GM23248 (cell line): ENCODE data around the gene CACNA1C. TPM values are rescaled to one million over a fixed set of nuclear protein-coding genes. Genes with fewer than 3 reads are reported as not detected.

ENCODE experiments used
- DNase-seq: peaks from one replicate; pipeline ENCODE4 v3.0.0-alpha.2; 2015
- H2AFZ ChIP-seq: fragments of 200-600 bp; sonication (generic); 2 replicates; pipeline ENCODE4 v1.6.1; 2016; ENCODE audit warnings: antibody characterized with exemption
- H3F3A ChIP-seq: fragments of 200-600 bp; sonication (generic); 2 replicates; pipeline ENCODE4 v1.6.1; 2016; ENCODE audit warnings: mild to moderate bottlenecking, antibody characterized with exemption, mixed run types; ENCODE audit not compliant: insufficient read depth
- H3K27ac ChIP-seq: fragments of 200-600 bp; sonication (generic); 2 replicates; pipeline ENCODE4 v1.5.1; 2016; ENCODE audit warnings: mild to moderate bottlenecking
- H3K27me3 ChIP-seq: fragments of 200-600 bp; sonication (generic); replicated peaks from 2 replicates; pipeline ENCODE4 v1.6.1; 2016; ENCODE audit warnings: mild to moderate bottlenecking; ENCODE audit not compliant: insufficient read depth
- H3K36me3 ChIP-seq: fragments of 200-600 bp; sonication (generic); 2 replicates; pipeline ENCODE4 v1.6.1; 2016; ENCODE audit warnings: low read depth, mild to moderate bottlenecking
- H3K4me1 ChIP-seq: fragments of 200-600 bp; sonication (generic); 2 replicates; pipeline ENCODE4 v1.6.1; 2016; ENCODE audit warnings: mild to moderate bottlenecking; ENCODE audit not compliant: insufficient read depth
- H3K4me2 ChIP-seq: fragments of 200-600 bp; sonication (generic); one replicate; pipeline ENCODE4 v1.6.1; 2016; ENCODE audit warnings: mild to moderate bottlenecking; ENCODE audit not compliant: unreplicated experiment
- H3K4me3 ChIP-seq: fragments of 200-600 bp; sonication (generic); 2 replicates; pipeline ENCODE4 v1.5.1; 2016; ENCODE audit warnings: mild to moderate bottlenecking
- H3K79me2 ChIP-seq: fragments of 200-600 bp; sonication (generic); 2 replicates; pipeline ENCODE4 v1.6.1; 2016; ENCODE audit warnings: mild to moderate bottlenecking; ENCODE audit not compliant: insufficient read depth
- H3K9ac ChIP-seq: fragments of 200-600 bp; sonication (generic); 2 replicates; pipeline ENCODE4 v1.6.1; 2016; ENCODE audit warnings: mild to moderate bottlenecking
- H3K9me2 ChIP-seq: fragments of 200-600 bp; sonication (generic); 2 replicates; pipeline ENCODE4 v1.6.1; 2016; ENCODE audit warnings: mixed run types, mild to moderate bottlenecking, moderate library complexity; ENCODE audit not compliant: insufficient read depth
- H3K9me3 ChIP-seq: fragments of 200-600 bp; sonication (generic); one replicate; pipeline ENCODE4 v1.6.1; 2017; ENCODE audit warnings: low read depth
- H4K20me1 ChIP-seq: fragments of 200-600 bp; sonication (generic); 2 replicates; pipeline ENCODE4 v1.6.0; 2016; ENCODE audit not compliant: insufficient read depth
- EZH2 ChIP-seq: fragments of 200-600 bp; sonication (generic); IDR thresholded peaks from 2 replicates; pipeline ENCODE4 v1.6.1; 2018; ENCODE audit warnings: antibody characterized with exemption, mild to moderate bottlenecking; ENCODE audit not compliant: insufficient read depth, poor library complexity, severe bottlenecking
- EZH2phosphoT487 ChIP-seq: fragments of 200-600 bp; sonication (generic); IDR thresholded peaks from 2 replicates; pipeline ENCODE4 v1.6.1; 2018; ENCODE audit warnings: antibody characterized with exemption, moderate library complexity, mild to moderate bottlenecking, low read depth; ENCODE audit not compliant: insufficient read depth
- WGBS, 2 experiments: methylation state at CpG; one replicate each; pipeline ENCODE4 v1.1.6; 2015 to 2017; ENCODE audit warnings: low lambda C conversion rate in 2 of 2, low coverage in 1 of 2; ENCODE audit errors: missing lambda C conversion rate in 2 of 2; 5-methylcytosine and 5-hydroxymethylcytosine counted together
- in situ Hi-C: fragments of 300-500 bp; cut with MboI; formaldehyde crosslinking; loops from 2 replicates; pipeline ENCODE4 v1.15.0; 2020
- polyA plus RNA-seq: library from polyadenylated mRNA; unstranded; fragments of >200 nt; fragmentation: Nextera tagmentation; extraction: Ambion mirVana; gene quantifications from 2 replicates; pipeline ENCODE4 v1.2.1, GENCODE V29; 2016
- total RNA-seq: library from RNA; depleted of rRNA; stranded (reverse); fragments of >200 nt; shearing (Covaris generic); gene quantifications from 2 replicates; pipeline ENCODE4 v1.2.3, GENCODE V29; 2014

The CACNA1C gene
- total and polyA plus RNA-seq, 2 experiments from 2014 or later: 4.9 to 11.5 TPM

- Histone ChIP-seq H3K9me3 (no peaks in the 10 kb centered on the region), H3K9ac (peak overlapping the region; percentile 81), H2AFZ (peak overlapping the region; percentile 61), H3K36me3 (peaks cover 7% of the 10 kb centered on the region; the same call in 1 of the 2 replicates), H3K4me1 (peaks cover 23% of the 10 kb centered on the region), H4K20me1 (no peaks in the 10 kb centered on the region; the same call in 1 of the 2 replicates), H3K9me2 (no peaks in the 10 kb centered on the region), H3K4me3 (peak overlapping the region; percentile 86), H3K27ac (peak overlapping the region; percentile 32; the same call in 1 of the 2 replicates), H3F3A (peaks cover 27% of the 10 kb centered on the region), H3K27me3 (no peaks in the 10 kb centered on the region), H3K4me2 (peak overlapping the region; percentile 94), H3K79me2 (peaks cover 59% of the 10 kb centered on the region)
- peak; percentile 63 for DNase-seq
- WGBS, 2 experiments: 5 to 9% methylated on average over 26 to 30 of the region's 40 CpGs
- in situ Hi-C loops: loop anchor here (10.0 to 25.0 kb wide), 2 partner anchors 230 to 533 kb away; no protein-coding TSS in a partner anchor
- TF ChIP-seq EZH2 (no peak), EZH2phosphoT487 (no peak)
Measured at GRCh38 chr12:2054091-2055018, 1.6 kb downstream of the CACNA1C start.

GRCh38 chr12:2057041-2057794 lies 4.4 kb downstream of the CACNA1C start:
- Histone ChIP-seq H3K9ac (no peak overlapping the region), H3F3A (0 out of 2 replicates have a peak, but pooled peaks cover 12% of the 10 kb centered on the region), H3K79me2 (peaks cover 87% of the 10 kb centered on the region), H3K4me1 (peaks cover 12% of the 10 kb centered on the region), H3K4me2 (no peak overlapping the region), H3K4me3 (no peak overlapping the region), H3K36me3 (peaks cover 7% of the 10 kb centered on the region; the same call in 1 of the 2 replicates), H3K27ac (no peak overlapping the region), H4K20me1 (no peaks in the 10 kb centered on the region; the same call in 1 of the 2 replicates), H2AFZ (no peak overlapping the region), H3K9me2 (no peaks in the 10 kb centered on the region), H3K9me3 (no peaks in the 10 kb centered on the region), H3K27me3 (no peaks in the 10 kb centered on the region)
- WGBS, 2 experiments: 79 to 83% methylated on average over 20 to 21 of the region's 21 CpGs
- TF ChIP-seq EZH2 (no peak), EZH2phosphoT487 (no peak)
- in situ Hi-C loops: loop anchor here (10.0 to 25.0 kb wide), 2 partner anchors 228 to 530 kb away; no protein-coding TSS in a partner anchor
- DNase-seq: peak; percentile 64

GRCh38 chr12:2057795-2058408 lies 5.1 kb downstream of the CACNA1C start:
- Histone ChIP-seq H3K36me3 (peaks cover 7% of the 10 kb centered on the region; the same call in 1 of the 2 replicates), H3K9me3 (no peaks in the 10 kb centered on the region), H3K4me3 (no peak overlapping the region), H3K9me2 (no peaks in the 10 kb centered on the region), H3K9ac (no peak overlapping the region), H3K4me2 (no peak overlapping the region), H3K4me1 (peaks cover 12% of the 10 kb centered on the region), H2AFZ (no peak overlapping the region), H3K27me3 (no peaks in the 10 kb centered on the region), H3F3A (0 out of 2 replicates have a peak, but pooled peaks cover 12% of the 10 kb centered on the region), H3K79me2 (peaks cover 94% of the 10 kb centered on the region), H3K27ac (no peak overlapping the region), H4K20me1 (no peaks in the 10 kb centered on the region; the same call in 1 of the 2 replicates)
- DNase-seq: no peak
- TF ChIP-seq EZH2 (no peak), EZH2phosphoT487 (no peak)
- WGBS, 2 experiments: 86 to 89% methylated on average over 8 of the region's 8 CpGs
- in situ Hi-C loops: loop anchor here (10.0 to 25.0 kb wide), 2 partner anchors 227 to 529 kb away; no protein-coding TSS in a partner anchor

- peaks cover 18% of the 10 kb centered on the region for H3F3A ChIP-seq
- no peak overlapping the region for H3K27ac ChIP-seq
- TF ChIP-seq EZH2 (no peak), EZH2phosphoT487 (no peak)
- H4K20me1 ChIP-seq: no peaks in the 10 kb centered on the region; the same call in 1 of the 2 replicates
- H3K27me3 ChIP-seq: no peaks in the 10 kb centered on the region
- no peak overlapping the region for H3K4me3 ChIP-seq
- in situ Hi-C loops: loop anchor here (10.0 to 25.0 kb wide), 2 partner anchors 226 to 528 kb away; no protein-coding TSS in a partner anchor
- 94 to 99% methylated on average over 6 of the region's 6 CpGs for WGBS, 2 experiments
- peaks cover 17% of the 10 kb centered on the region for H3K4me1 ChIP-seq
- DNase-seq: no peak
- peaks cover 99% of the 10 kb centered on the region for H3K79me2 ChIP-seq
- H3K9ac ChIP-seq: no peak overlapping the region
- no peak overlapping the region for H3K4me2 ChIP-seq
- no peaks in the 10 kb centered on the region for H3K9me2 ChIP-seq
- H3K36me3 ChIP-seq: peaks cover 7% of the 10 kb centered on the region; the same call in 1 of the 2 replicates
- H2AFZ ChIP-seq: no peak overlapping the region
- no peaks in the 10 kb centered on the region for H3K9me3 ChIP-seq
Measured at GRCh38 chr12:2058837-2059236, 6.0 kb downstream of the CACNA1C start.
